ENCODE results near the gene U2AF2.

The U2AF2 gene

DNA sequence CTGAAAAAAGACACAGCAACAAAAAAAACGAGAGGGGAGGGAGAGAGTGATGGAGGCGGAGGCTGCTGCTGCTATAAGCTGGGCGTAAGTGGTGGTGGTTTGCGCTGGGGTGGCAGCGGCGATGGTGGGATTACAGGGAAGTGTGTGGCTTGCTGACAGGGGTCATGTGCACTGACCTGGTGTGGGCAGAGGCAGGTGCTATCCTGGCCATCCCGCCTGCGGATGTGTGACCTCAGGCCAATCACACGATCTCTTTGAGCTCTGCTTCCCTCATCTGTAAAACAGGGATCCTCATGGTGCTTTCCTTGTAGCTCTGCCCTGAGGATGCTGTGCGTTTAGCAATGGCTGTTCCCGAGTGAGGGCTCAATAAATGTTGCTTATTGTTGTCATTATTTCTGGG lies 17.3 kb upstream of the U2AF2 start:
- TF ChIP-seq, protein P1, sequence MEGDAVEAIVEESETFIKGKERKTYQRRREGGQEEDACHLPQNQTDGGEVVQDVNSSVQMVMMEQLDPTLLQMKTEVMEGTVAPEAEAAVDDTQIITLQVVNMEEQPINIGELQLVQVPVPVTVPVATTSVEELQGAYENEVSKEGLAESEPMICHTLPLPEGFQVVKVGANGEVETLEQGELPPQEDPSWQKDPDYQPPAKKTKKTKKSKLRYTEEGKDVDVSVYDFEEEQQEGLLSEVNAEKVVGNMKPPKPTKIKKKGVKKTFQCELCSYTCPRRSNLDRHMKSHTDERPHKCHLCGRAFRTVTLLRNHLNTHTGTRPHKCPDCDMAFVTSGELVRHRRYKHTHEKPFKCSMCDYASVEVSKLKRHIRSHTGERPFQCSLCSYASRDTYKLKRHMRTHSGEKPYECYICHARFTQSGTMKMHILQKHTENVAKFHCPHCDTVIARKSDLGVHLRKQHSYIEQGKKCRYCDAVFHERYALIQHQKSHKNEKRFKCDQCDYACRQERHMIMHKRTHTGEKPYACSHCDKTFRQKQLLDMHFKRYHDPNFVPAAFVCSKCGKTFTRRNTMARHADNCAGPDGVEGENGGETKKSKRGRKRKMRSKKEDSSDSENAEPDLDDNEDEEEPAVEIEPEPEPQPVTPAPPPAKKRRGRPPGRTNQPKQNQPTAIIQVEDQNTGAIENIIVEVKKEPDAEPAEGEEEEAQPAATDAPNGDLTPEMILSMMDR (IDR thresholded peaks at IDR 0.05; ENCODE audit: low read depth, low read length), result no peak
- no peak for DNase-seq (ENCODE audit: low read depth in 2 of 2)
- H3K4me3 ChIP-seq (replicated peaks in 1 of 2; ENCODE audit: low read depth in 2 of 2, low read length in 2 of 2), result no peak overlapping the region

DNA sequence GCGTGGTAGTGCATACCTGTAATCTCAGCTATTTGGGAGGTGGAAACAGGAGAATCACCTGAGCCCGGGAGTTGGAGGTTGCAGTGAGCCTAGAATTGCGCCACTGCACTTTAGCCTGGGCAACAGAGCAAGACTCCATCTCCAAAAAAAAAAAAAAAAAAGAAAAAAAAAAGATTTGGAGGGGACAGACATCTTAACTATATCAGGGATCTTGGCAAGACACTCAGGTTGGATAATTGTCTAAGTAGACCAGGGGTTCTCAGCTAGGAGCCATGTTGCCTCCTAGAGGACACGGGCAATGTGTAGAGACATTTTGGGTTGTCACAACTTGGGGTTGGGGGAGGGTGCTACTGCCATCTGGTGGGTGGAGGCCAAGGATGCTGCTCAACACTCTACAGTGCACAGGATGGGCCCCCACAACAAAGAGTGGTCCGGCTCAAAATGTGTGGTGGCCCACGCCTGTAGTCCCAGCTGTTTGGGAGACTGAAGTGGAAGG lies 15.9 kb upstream of the U2AF2 start:
- H3K4me3 ChIP-seq (replicated peaks in 1 of 2; ENCODE audit: low read depth in 2 of 2, low read length in 2 of 2), result no peak overlapping the region
- peak; percentile 38 to 55 for DNase-seq (ENCODE audit: low read depth in 2 of 2)

DNA sequence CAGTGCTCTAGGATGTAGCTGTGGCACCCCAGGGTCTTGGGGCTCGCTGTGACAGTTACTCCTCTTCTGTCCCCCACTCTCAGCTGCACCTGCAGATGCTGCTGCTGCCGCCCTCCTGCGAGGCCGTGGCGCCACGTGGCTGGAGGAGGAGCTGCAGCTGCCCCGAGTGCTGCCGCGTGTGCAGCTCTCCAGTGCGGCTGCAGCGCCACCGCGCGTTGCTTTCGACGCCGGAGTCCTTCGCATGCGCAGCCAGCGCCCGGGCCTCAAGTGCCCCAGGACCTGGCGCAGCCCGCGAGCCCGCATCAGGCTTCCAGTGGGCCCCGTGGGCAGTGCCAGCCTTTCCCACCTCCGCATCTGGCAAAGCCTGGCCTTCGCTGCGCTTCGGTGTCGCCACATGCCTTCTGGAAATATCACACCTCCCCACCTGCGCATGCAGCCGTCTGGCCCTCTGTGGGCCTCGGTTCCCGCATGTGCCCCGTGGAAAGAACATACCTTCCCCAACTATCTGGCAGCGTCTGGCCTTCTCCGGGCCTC lies 14.7 kb upstream of the U2AF2 start:
- peak overlapping the region; percentile 81 to 88 for H3K4me3 ChIP-seq (replicated peaks in 1 of 2; ENCODE audit: low read depth in 2 of 2, low read length in 2 of 2)
- TF ChIP-seq, protein P1 (IDR thresholded peaks at IDR 0.05; ENCODE audit: low read depth, low read length), result peak; percentile 25
- peak; percentile 57 to 77 for DNase-seq (ENCODE audit: low read depth in 2 of 2)

More for the DNA sequence above, 15.9 kb upstream of the U2AF2 start:
- TF ChIP-seq, protein P1 (IDR thresholded peaks at IDR 0.05; ENCODE audit: low read depth, low read length), result peak; percentile 49

DNA sequence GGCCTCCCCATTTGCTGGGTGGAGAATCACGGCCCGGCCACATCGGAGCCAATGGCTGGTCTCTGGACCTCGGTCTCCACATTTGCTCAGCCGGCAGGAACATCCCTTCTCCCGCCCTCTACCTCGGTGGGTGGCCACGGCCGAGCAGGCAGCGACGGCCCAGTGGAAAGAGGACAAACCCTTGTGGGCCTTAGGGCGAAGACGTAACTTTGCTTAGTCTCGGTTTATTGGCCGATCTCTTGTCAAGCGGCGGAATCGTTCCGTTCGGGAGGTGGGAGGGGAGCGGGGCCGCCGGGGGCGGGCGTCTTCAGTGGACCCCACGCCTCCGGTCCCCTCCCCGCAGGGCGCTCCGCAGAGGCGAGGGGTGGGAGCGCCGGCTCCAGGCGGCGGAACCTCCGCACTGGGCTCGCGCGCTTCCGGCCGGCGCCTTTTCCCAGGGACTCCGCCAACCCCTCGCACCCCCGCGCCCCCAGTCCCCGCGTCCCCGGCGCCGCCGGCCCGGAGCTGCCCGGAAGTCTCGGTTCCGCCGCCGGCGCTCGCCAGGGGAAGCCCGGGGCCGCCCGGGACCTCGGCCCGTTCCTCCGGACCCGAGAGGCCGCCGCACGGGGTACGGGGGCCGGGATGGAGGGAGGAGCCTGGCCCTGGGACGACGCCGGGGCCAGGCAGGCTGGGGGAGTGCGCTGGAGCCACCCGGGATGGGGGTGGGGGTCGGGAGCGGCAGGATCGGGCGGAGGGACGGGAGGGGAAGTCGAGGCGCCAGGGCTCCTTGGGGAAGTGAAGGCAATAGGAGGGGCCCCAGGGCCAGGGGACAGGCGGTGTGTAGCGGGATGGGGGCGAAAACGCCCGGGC lies 14.0 kb upstream of the U2AF2 start, which contains the start of gene ZNF580:
Gene ZNF580 (plus strand): TSS at position 426 of the 849 bp plus-strand sequence. CDS start 1,507 bp downstream, outside the sequence.
- peak within 1 kb of the TSS; percentile 81 to 88 for H3K4me3 ChIP-seq (replicated peaks in 1 of 2; ENCODE audit: low read depth in 2 of 2, low read length in 2 of 2)
- peak; percentile 75 to 91 for DNase-seq (ENCODE audit: low read depth in 2 of 2)

DNA sequence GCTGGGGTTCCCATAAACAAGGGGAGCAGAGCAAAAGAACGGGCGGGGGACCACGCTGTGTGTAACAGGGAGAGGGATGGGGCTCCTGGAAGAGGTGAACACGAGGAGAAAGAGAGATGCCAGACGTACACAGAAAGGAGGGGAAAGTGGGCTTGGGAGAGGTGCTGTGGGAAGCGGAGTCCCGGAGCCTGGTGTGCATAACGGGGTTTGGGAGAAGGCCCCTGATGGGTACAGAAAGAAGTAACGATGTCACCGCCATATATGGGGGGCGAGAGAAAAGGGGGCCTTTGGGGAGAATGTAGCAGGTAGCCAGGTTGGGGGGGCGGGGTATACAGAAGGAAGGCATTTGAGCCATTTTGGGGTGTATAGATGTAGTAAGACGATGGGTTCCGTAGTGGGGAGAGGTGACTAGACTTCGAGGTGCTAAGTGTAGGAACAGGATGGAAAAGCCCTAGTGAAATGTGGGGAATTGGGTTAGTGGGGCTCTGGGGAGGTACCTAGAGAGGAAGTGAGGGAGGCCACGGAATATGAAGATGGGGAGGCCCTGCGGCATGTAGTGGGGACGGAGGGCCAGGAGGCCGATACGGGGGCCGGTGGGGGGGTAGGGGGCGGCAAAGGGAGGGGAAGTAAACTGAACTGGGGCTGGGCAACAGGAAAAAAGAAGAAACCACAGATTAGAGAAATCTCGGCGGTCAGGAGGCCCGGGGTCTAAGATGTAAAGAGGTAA lies 13.2 kb upstream of the U2AF2 start:
- TF ChIP-seq, protein P1 (IDR thresholded peaks at IDR 0.05; ENCODE audit: low read depth, low read length), result no peak
- H3K4me3 ChIP-seq (replicated peaks in 1 of 2; ENCODE audit: low read depth in 2 of 2, low read length in 2 of 2), result peak overlapping the region; percentile 81 to 88
- peak in 1 of 2 donors; percentile 32 for DNase-seq (ENCODE audit: low read depth in 2 of 2)

More for the DNA sequence above, 14.0 kb upstream of the U2AF2 start, which contains the start of gene ZNF580:
- TF ChIP-seq, protein P1 (IDR thresholded peaks at IDR 0.05; ENCODE audit: low read depth, low read length), result no peak

DNA sequence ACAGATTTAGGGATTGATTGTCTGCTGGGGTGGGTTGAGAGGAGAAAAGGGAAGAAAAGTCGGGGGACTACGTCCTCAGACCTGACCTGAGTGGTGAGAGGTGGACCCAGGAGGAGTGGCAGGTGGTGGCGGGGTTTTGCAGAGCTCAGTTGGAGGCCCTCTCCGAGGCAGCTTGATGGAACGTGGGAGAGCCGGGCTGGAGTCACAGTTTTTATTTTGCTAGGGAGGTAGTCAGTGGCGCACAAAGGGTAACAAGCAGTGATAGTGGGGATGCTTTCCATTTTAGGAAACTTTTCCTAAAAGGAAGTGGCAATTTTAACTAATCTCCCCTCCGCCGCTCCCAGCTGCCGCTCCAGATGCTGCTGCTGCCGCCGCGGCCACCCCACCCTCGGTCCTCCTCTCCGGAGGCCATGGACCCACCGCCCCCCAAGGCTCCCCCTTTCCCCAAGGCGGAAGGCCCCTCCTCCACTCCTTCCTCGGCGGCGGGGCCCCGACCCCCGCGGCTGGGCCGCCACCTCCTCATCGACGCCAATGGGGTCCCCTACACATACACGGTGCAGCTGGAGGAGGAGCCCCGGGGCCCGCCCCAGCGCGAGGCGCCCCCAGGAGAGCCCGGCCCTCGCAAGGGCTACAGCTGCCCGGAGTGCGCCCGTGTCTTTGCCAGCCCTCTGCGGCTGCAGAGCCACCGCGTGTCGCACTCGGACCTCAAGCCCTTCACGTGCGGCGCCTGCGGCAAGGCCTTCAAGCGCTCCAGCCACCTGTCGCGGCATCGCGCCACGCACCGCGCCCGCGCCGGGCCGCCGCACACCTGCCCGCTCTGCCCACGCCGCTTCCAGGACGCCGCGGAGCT lies 12.5 kb upstream of the U2AF2 start:
- TF ChIP-seq, protein P1 (IDR thresholded peaks at IDR 0.05; ENCODE audit: low read depth, low read length), result no peak
- DNase-seq (ENCODE audit: low read depth in 2 of 2), result peak; percentile 29 to 36
- H3K4me3 ChIP-seq (replicated peaks in 1 of 2; ENCODE audit: low read depth in 2 of 2, low read length in 2 of 2), result peak overlapping the region; percentile 81 to 88
